IPS-NIHi11 (cell line): ENCODE data around the gene RUNX2.
"Not testable (repeated sequence)": the region's sequence is repeated elsewhere in the genome, so short reads cannot be mapped to it uniquely, and the experiment has no call there.

ENCODE experiments used
- DNase-seq: peaks from one replicate; pipeline ENCODE4 v3.0.0; 2012; ENCODE audit warnings: mixed read lengths, low spot score

Gene RUNX2

DNA sequence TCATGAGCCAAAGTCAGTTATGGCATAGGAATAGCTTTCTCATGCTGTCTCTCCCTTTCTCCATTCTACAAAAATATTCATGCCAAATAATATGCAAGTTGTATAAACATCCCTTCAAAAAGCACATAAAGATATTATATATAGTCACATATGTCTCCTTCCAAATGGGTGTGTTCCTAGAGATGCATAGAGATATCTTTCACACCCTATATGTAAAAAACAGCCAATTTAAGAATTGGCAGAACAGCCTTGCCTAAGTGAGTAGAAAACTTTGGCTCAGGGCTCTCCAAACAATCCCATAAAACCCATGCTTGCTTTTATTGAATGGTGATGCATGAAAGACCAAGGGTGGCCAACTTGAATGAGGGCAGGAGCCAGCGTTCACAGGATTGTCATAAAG is 324.3 kb downstream of the RUNX2 start:
- DNase-seq = no peak

GRCh38 chr6:45653117-45653883 is 325.2 kb downstream of the RUNX2 start:
- DNase-seq = no peak

DNA sequence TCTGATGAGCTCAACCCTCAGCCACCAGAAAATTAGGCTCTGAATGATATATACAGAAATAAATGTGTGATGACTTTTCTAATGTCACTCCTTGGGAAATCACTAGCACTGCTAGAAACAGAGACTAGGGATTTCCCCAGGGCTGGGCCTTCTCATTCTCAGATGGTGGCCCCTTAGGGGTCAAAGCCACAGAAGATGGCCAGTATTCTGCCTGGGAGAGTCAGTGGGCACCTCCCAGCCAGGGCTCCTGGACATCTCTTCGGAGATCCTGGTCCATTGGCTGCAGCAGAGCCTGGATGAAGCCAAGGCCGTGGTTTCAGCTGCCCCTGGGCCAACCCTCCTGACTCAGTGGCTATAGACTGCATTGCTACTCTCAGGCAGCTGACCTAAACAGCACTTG is 326.5 kb downstream of the RUNX2 start:
- DNase-seq = no peak

DNA sequence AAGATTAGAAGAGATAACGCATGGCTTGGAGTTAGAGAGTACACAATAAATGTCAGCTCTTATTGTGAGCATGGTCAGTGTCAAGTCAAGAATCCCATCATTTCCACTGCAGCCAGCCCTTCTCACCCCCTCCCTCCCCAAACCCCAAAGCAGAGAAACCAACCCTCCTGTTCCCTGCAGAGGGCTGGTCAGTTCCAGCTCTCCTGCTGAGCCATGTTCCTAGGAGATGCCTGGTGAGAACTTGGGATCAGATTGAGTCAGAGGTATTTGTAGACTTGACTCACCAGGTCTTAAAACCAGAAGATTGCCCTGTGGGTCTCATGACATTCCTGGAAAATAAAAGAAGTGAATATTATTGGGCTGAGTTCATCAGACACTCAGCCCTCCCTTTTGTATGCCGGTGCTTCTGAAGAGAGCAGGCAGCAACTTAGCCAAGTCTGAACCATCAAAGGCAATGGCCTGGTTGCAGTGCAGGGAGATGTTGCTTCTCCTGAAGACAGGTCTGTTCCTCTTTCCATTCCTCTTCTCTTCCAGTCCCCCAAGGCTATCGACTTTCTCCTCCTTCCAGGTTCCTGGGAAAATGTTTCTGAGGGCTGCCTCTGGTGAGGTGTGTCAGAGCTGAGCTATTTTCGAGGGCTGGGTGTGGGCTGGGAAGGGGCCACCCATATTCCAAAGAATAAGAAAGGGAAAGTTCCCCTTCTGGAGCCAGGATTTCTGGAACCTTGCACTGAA is 327.8 kb downstream of the RUNX2 start:
- DNase-seq = peak; percentile 40

DNA sequence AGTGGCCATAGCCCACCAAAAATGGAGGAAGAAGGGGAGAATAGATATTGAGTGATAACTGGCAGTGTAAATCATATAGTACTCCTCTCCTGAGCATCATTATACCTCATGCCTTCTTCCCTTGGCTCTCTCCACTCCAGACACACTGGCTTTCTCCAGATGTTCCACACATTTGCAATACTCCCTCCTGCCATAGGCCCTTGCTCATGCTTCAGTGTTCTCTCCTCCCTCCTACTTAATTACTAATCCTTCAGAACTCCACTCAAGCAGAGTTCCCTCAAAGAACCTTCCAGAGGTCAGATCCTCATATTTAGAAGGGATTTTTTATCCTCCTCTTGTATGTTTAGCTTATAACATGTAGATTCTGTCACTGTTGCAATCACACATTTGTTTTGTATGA is 329.1 kb downstream of the RUNX2 start:
- DNase-seq = no peak

DNA sequence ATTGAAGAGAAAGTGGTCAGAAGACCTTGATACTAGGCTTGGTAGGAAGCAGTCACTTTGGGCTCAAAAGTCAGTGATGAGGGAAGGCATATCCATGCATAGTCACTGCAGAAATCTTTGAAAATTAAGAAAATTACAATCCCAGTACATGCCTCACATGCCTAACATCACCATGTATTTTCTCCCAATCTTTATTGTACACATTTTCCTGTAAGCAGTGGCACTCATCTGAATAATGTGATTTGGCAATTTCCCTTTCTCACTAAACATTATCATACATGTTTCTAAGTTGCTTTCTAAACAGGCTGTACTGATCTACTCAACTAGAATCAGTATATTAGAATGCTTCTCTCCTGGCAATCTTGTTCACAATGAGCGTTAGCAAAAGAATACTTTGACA is 330.3 kb downstream of the RUNX2 start:
- DNase-seq = no peak

DNA sequence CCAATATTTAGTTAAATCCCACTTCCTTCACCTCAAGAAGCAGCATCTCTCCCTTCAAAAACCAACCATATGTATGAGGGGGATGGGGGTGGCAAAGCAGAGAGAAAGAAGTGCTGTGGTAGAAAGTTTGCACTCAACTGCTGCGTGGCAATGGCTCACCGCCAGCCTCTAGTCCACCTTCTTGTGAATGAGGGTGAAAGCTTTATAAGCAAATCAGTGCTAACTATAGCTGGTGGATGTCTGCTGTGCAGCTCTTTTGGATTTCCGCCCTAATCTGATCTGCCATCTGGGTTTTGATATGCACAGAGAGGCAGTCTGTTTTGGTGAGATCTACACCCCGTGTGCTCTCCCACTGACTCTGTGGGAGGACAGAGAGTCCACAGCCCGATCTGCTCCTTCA is 330.8 kb downstream of the RUNX2 start:
- DNase-seq = no peak

GRCh38 chr6:45661661-45662060 is 333.5 kb downstream of the RUNX2 start:
- DNase-seq = no peak

DNA sequence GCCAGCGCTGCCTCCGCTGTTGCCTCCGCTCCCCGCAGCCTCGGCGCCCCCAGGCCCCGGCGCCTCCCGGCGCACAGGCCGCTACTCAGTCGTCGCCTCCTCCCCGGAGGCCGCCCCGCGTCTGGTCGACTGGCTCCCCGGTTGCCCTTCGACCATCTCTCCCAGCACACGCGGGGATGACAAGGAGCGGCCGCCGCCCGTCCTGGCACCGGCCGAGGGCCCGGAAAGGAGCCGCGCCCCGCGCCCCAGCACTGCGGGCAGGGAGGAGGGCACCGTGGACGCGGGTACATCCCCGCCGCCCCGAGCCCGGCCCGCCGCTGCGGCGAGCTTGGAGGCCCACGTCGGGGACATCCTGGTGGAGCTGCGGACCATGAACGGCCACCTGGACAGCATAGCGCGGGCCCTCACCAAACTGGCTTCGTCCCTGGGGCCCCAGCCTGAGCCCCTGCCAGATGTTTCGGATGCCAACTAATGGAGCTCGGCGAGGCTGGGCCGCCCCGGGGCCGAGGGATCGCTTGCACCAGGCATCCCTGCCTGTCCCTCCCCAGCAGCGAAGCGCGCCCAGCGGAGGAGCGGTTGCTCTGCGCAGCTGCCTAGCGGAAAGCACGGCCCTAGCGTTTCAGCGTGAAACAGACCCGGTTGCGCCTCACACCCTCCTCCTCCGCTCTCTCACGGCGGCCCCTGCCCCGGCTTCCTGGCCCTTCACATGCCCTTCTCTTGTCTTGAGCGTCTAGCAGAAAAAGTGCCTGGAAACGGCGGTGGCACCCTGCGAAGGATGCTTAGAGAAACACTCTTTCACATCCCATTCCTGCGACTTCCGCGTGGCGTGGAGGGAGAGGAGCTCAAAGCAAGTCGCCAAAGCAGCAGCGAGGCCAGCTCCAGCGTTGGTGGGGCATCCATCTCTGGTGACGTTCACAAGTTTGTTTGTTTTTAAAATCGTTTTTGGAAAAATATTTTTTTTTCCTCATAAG is 335.4 kb downstream of the RUNX2 start:
- peak; percentile 58 for DNase-seq

DNA sequence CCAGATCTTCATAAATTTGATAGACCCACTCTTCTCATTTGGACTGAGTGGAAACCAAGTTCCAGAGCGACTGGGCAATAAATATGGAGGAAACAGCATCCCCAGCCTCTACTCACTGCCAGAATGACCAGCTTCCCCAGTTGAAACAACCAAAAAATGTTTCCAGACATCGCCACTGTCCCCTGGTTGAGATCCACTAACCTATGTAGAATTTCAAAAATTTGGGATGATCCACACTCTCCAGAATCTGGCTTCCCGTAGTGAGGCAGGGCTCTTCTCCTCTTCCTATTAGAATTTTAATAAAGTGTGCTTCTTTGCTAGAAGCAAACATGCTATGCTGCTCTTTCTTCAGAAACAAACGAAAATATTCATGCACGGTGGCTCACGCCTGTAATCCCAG is 336.6 kb downstream of the RUNX2 start:
- no peak for DNase-seq

GRCh38 chr6:45665859-45666258 is 337.7 kb downstream of the RUNX2 start:
- no peak for DNase-seq

- no peak for DNase-seq
These were observed 338.7 kb downstream of the RUNX2 start for GRCh38 chr6:45666846-45667245.

DNA sequence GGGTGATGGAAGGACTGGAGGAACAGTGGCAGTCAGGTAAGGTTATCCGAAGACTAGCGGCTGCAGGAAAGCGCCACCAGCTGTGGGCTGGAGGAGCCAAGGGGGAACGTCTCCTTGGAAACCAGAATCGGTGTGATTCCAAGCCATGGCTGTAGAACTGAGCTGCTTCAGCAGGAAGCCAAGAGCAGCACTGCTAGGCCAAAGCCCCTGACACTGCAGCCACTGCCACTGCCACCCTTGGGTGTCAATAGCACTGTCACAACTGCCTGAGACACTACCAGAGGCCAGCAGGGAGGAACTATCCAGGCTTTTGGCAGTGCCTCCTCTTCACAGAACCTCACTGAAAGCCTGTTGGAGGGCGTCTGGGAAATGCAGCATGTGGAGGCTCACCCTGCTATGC is 339.2 kb downstream of the RUNX2 start:
- peak; percentile 28 for DNase-seq

DNA sequence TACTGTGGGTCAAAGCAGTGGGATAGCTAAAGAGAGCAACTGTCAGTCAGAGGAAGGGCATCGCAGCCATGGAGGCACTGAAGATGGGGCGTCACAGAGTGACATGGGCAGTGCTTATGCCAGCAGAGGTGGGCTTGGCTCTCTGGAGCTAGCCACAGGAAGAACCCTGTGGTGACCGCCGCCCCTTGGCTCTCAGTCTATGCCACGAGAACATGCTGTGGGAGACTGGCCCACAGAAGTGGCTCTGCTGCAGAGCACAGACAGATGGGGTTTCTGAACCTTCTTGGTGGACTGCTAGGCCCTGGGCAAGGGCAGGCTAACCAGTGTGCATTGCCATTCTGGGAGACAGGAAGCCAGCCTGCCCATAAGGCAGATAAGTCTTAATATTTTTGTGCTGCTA is 339.6 kb downstream of the RUNX2 start:
- DNase-seq = no peak

- DNase-seq = no peak
These were observed 340.6 kb downstream of the RUNX2 start for GRCh38 chr6:45668705-45669104.

DNA sequence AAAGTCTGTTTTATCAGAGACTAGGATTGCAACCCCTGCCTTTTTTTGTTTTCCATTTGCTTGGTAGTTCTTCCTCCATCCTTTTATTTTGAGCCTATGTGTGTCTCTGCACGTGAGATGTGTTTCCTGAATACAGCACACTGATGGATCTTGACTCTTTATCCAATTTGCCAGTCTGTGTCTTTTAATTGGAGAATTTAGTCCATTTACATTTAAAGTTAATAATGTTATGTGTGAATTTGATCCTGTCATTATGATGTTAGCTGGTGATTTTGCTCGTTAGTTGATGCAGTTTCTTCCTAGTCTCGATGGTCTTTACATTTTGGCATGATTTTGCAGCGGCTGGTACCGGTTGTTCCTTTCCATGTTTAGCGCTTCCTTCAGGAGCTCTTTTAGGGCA is 345.0 kb downstream of the RUNX2 start:
- DNase-seq = not testable (repeated sequence)

DNA sequence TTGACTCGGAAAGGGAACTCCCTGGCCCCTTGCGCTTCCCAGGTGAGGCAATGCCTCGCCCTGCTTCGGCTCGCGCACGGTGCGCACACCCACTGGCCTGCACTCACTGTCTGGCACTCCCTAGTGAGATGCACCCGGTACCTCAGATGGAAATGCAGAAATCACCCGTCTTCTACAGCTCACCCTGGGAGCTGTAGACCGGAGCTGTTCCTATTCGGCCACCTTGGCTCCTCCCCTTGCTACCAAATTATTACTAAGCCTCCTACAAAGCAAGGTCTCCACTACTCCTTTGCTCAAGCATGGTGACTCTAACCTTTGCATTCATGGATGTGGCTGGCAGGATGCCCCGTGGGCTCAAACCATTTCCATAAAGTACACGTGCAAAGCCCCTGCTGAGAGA is 347.0 kb downstream of the RUNX2 start:
- not testable (repeated sequence) for DNase-seq

- DNase-seq = no peak
These were observed 347.5 kb downstream of the RUNX2 start for GRCh38 chr6:45675634-45676033.

GRCh38 chr6:45676380-45676779 is 348.2 kb downstream of the RUNX2 start:
- DNase-seq = no peak

DNA sequence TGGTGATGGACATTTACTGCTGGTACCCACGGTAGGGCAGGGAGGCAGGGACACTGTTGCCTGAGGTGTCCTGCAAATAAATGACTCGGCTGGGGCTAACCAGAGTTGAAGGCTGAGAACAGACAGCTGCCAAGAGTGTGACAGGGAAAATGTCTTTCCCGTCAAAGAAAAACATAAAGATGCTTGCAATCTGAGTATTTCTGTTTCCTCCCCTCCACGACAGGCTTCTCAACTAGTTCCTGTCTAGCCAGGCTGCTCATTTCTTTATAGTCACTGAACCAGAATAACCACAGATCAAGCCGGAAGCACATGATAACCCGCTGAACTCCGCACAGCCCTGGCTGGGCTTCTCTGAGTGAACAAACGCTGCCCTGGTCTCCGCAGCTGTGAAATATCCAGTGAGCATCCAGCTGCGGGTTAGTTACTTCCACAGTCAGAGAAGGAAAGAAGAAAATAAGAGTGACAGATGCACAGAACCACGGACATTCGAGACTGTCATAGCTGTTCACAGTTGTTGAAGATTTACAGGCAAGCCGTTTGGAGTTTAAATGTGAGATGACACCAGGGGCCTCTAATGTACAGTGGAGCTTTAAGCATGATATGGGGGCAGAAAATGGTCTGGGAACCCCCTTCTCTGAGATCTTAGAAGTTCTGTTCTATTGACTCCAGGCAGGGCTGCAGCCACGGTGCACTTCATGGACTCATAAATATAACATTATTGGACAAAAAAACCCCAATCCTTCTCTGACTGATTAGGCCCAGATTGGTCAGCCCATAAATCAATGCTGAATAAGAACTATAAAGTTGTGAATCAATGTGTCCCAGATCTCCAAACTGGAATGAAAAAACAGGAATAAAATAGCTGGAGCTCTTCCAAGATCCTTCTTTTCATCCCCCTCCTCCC is 349.5 kb downstream of the RUNX2 start:
- no peak for DNase-seq

GRCh38 chr6:45678285-45678607 is 350.1 kb downstream of the RUNX2 start:
- no peak for DNase-seq

DNA sequence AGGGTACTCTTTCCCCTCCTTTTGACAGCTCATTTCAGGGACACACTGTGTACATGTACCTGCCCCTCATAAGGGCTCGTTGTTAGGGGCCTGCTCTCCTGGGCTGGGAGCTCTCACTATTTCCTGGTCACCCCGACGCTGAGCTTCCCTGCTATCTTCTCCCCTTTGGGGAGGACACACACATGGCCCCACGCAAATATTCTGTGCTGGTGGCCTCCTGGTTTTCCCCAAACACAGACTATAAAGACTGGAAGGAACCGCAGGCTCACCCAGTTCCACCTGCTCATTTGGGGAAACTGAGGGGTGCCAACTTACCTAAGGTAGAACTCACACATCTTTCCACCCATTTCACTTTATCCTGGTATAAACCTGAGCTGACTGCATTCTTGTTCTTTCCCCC is 351.0 kb downstream of the RUNX2 start:
- no peak for DNase-seq
